Keratinocyte (primary cell): ENCODE data around the gene CAMP. TPM values are rescaled to one million over a fixed set of nuclear protein-coding genes. Genes with fewer than 3 reads are reported as not detected.

Experiments used
- DNase-seq: peaks from one replicate; pipeline ENCODE4 v3.0.0-alpha.2; 2011; ENCODE audit warnings: low read depth, missing footprints, low spot score
- FAIRE-seq: peaks from 2 replicates; lab custom pipeline; 2011; peaks lifted over from hg19 to GRCh38; lab: Jason Lieb, UNC
- H2AFZ ChIP-seq: 2 replicates; pipeline ENCODE4 v1.6.0; 2012; ENCODE audit warnings: low read length, control low read depth, inconsistent platforms; ENCODE audit not compliant: control insufficient read depth
- H3K27ac ChIP-seq: 2 replicates; pipeline ENCODE4 v1.5.1; 2011; ENCODE audit warnings: low read length; ENCODE audit not compliant: control insufficient read depth, insufficient read depth
- H3K27me3 ChIP-seq: 3 replicates; pipeline ENCODE4 v1.6.0; 2011; ENCODE audit warnings: low read length; ENCODE audit not compliant: control insufficient read depth, insufficient read depth; ENCODE audit errors: extremely low read depth
- H3K36me3 ChIP-seq, 2 experiments: 2 replicates in 1 of 2; 3 replicates in 1 of 2; pipeline ENCODE4 v1.5.1; 2011; ENCODE audit warnings: low read length in 2 of 2, mild to moderate bottlenecking in 1 of 2; ENCODE audit not compliant: control insufficient read depth in 2 of 2, insufficient read depth in 2 of 2; ENCODE audit errors: extremely low read depth in 1 of 2
- H3K4me1 ChIP-seq: 3 replicates; pipeline ENCODE4 v1.5.1; 2011; ENCODE audit warnings: low read length; ENCODE audit not compliant: control insufficient read depth, insufficient read depth; ENCODE audit errors: extremely low read depth
- H3K4me2 ChIP-seq: 3 replicates; pipeline ENCODE4 v1.6.0; 2011; ENCODE audit warnings: low read depth, low read length; ENCODE audit not compliant: control insufficient read depth, insufficient read depth; ENCODE audit errors: extremely low read depth
- H3K4me3 ChIP-seq, 3 experiments: fragments of 200-600 bp in 1 of 3; sonication (generic) in 1 of 3; 2 replicates in 2 of 3; 3 replicates in 1 of 3; pipeline ENCODE4 v1.5.1; 2011 to 2016; ENCODE audit warnings: low read length in 3 of 3, mild to moderate bottlenecking in 3 of 3, control low read depth in 2 of 3, inconsistent platforms in 1 of 3, low read depth in 1 of 3, mixed read lengths in 1 of 3, mixed run types in 1 of 3, moderate library complexity in 1 of 3; ENCODE audit not compliant: control insufficient read depth in 2 of 3, insufficient read depth in 2 of 3; ENCODE audit errors: extremely low read depth in 1 of 3
- H3K79me2 ChIP-seq: 2 replicates; pipeline ENCODE4 v1.6.0; 2012; ENCODE audit warnings: low read length; ENCODE audit not compliant: control insufficient read depth, insufficient read depth
- H3K9ac ChIP-seq: 3 replicates; pipeline ENCODE4 v1.6.0; 2011; ENCODE audit warnings: low read length; ENCODE audit not compliant: control insufficient read depth, insufficient read depth; ENCODE audit errors: extremely low read depth
- H3K9me1 ChIP-seq: 3 replicates; pipeline ENCODE4 v1.6.0; 2011; ENCODE audit warnings: low read length; ENCODE audit not compliant: control insufficient read depth, insufficient read depth; ENCODE audit errors: extremely low read depth
- H3K9me3 ChIP-seq: 2 replicates; pipeline ENCODE4 v1.5.1; 2012; ENCODE audit warnings: low read depth, low read length; ENCODE audit not compliant: control insufficient read depth
- H4K20me1 ChIP-seq: 3 replicates; pipeline ENCODE4 v1.6.0; 2011; ENCODE audit warnings: low read length; ENCODE audit not compliant: control insufficient read depth, insufficient read depth; ENCODE audit errors: extremely low read depth
- CTCF ChIP-seq, 3 experiments: IDR thresholded peaks in 1 of 3; conservative IDR thresholded peaks in 1 of 3; optimal IDR thresholded peaks in 1 of 3; 2 replicates in 2 of 3; 3 replicates in 1 of 3; pipeline versions ENCODE3 to v1.5.1; 2011; ENCODE audit warnings: low read length in 3 of 3, mild to moderate bottlenecking in 3 of 3, moderate library complexity in 2 of 3, control low read depth in 1 of 3, inconsistent platforms in 1 of 3; ENCODE audit not compliant: insufficient read depth in 2 of 3; ENCODE audit errors: extremely low read depth in 1 of 3
- EZH2 ChIP-seq: IDR thresholded peaks from one replicate; pipeline ENCODE4 v1.6.1; 2012; ENCODE audit warnings: inconsistent platforms, mild to moderate bottlenecking, low read length, moderate library complexity
- dilution Hi-C: fragments of 300-500 bp; cut with MboI; formaldehyde crosslinking; loops from one replicate; pipeline ENCODE4 v1.7.0; 2020; ENCODE audit warnings: low sequenced_read_pairs; ENCODE audit not compliant: extremely low pct_ligation_motif_present
- polyA plus RNA-seq, 5 experiments: library from polyadenylated mRNA; depleted of rRNA in 3 of 5; stranded (reverse) in 3 of 5; stranded (forward) in 1 of 5; unstranded in 1 of 5; fragments of >200 nt; gene quantifications; 1 replicate in 1 of 5; 2 replicates in 3 of 5; 3 replicates in 1 of 5; pipeline versions ENCODE4 v1.2.1 to v1.2.3, GENCODE V29; 2011 to 2012; ENCODE audit warnings: missing spikeins in 2 of 5, low read depth in 1 of 5, low replicate concordance in 1 of 5

The CAMP gene
- polyA plus RNA-seq, 1 donor (not counting 4 experiments of a cell fraction or from before 2014, with no cell fraction given) = 0.66 TPM

DNA sequence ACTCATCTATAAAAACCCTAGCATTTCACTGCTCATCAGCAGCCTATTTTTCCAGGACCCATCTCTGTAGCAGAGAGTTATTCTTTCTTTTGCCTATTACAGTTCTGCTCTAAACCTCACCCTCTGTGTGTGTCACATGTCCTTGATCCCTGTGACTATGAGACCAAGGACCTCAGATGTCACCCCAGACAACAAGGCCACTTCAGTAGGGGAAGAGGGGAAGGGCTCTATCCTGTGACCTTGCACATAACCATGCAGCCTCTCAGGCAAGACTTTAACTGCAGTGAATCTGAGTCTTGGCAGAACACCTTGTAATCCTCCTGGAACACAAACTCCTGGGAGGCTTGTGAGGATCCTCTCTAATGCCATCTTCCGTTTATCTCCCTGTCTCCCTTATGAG is 13.2 kb downstream of the CAMP start:
- Histone ChIP-seq H3K9me3 (no peaks in the 10 kb centered on the region), H3K36me3 (no peaks in the 10 kb centered on the region), H3K9me1 (no peaks in the 10 kb centered on the region), H4K20me1 (no peaks in the 10 kb centered on the region), H3K9ac (no peak overlapping the region), H3K4me2 (no peak overlapping the region), H3K79me2 (no peaks in the 10 kb centered on the region), H3K27ac (no peak overlapping the region), H3K4me3 (no peak overlapping the region), H3K4me1 (peaks cover 8% of the 10 kb centered on the region), H3K27me3 (no peaks in the 10 kb centered on the region), H2AFZ (no peak overlapping the region)
- no peak for FAIRE-seq
- DNase-seq = no peak
- dilution Hi-C loops = no loop called here
- TF ChIP-seq CTCF (optimal IDR thresholded peaks at IDR 0.05 in 1 of 3, IDR thresholded peaks at IDR 0.05 in 1 of 3, conservative IDR thresholded peaks at IDR 0.05 in 1 of 3; ENCODE audit: extremely low read depth in 1 of 3, insufficient read depth in 2 of 3, low read length in 3 of 3) = no peak
- TF ChIP-seq EZH2 = no peak

- no peak overlapping the region for H3K4me3 ChIP-seq
- DNase-seq = no peak
- no peak for FAIRE-seq
Observed at GRCh38 chr3:48238531-48239085, 15.3 kb downstream of the CAMP start.

More at GRCh38 chr3:48238531-48239085, 15.3 kb downstream of the CAMP start:
- H4K20me1 ChIP-seq = no peaks in the 10 kb centered on the region
- TF ChIP-seq CTCF (optimal IDR thresholded peaks at IDR 0.05 in 1 of 3, IDR thresholded peaks at IDR 0.05 in 1 of 3, conservative IDR thresholded peaks at IDR 0.05 in 1 of 3; ENCODE audit: extremely low read depth in 1 of 3, insufficient read depth in 2 of 3, low read length in 3 of 3) = no peak
- peaks cover 8% of the 10 kb centered on the region for H3K4me1 ChIP-seq
- no peaks in the 10 kb centered on the region for H3K9me1 ChIP-seq
- H3K79me2 ChIP-seq = peaks cover 16% of the 10 kb centered on the region
- H2AFZ ChIP-seq = no peak overlapping the region
- H3K27ac ChIP-seq = no peak overlapping the region
- H3K4me2 ChIP-seq = no peak overlapping the region
- no peaks in the 10 kb centered on the region for H3K27me3 ChIP-seq
- no peaks in the 10 kb centered on the region for H3K36me3 ChIP-seq
- no peaks in the 10 kb centered on the region for H3K9me3 ChIP-seq
- dilution Hi-C loops = no loop called here
- H3K9ac ChIP-seq = no peak overlapping the region
